GM19324 (cell line): ENCODE measurements around the gene AGPAT3.

Source experiments
- ATAC-seq: cut with Tn5 transposase; IDR thresholded peaks from one replicate; pipeline ENCODE4 v1.9.1; 2021; ENCODE audit warnings: mild to moderate bottlenecking, moderate library complexity; ENCODE audit not compliant: unreplicated experiment, low FRiP score

Gene AGPAT3

GRCh38 chr21:43919283-43919682 is 54.3 kb downstream of the AGPAT3 start:
- ATAC-seq = no peak

- ATAC-seq = no peak
Observed at GRCh38 chr21:43919871-43920801, 55.1 kb downstream of the AGPAT3 start.

- ATAC-seq = no peak
Observed at GRCh38 chr21:43921571-43921978, 56.6 kb downstream of the AGPAT3 start.

GRCh38 chr21:43921979-43922945 is 57.2 kb downstream of the AGPAT3 start:
- no peak for ATAC-seq

GRCh38 chr21:43922949-43923348 is 57.9 kb downstream of the AGPAT3 start:
- ATAC-seq = no peak

- ATAC-seq = no peak
Observed at GRCh38 chr21:43923391-43923790, 58.4 kb downstream of the AGPAT3 start.

GRCh38 chr21:43924421-43925095 is 59.5 kb downstream of the AGPAT3 start:
- no peak for ATAC-seq

- ATAC-seq = no peak
Observed at GRCh38 chr21:43925096-43925481, 60.1 kb downstream of the AGPAT3 start.

GRCh38 chr21:43925609-43926008 is 60.6 kb downstream of the AGPAT3 start:
- ATAC-seq = no peak

GRCh38 chr21:43926196-43926595 is 61.2 kb downstream of the AGPAT3 start:
- no peak for ATAC-seq

- ATAC-seq = no peak
Observed at GRCh38 chr21:43927591-43928221, 62.7 kb downstream of the AGPAT3 start.

GRCh38 chr21:43928222-43929125 is 63.5 kb downstream of the AGPAT3 start:
- no peak for ATAC-seq

GRCh38 chr21:43929217-43929971 is 64.4 kb downstream of the AGPAT3 start:
- no peak for ATAC-seq

GRCh38 chr21:43930074-43930847 is 65.2 kb downstream of the AGPAT3 start:
- no peak for ATAC-seq

- no peak for ATAC-seq
Observed at GRCh38 chr21:43930848-43931375, 65.9 kb downstream of the AGPAT3 start.

GRCh38 chr21:43931489-43931888 is 66.5 kb downstream of the AGPAT3 start:
- ATAC-seq = no peak

- ATAC-seq = no peak
Observed at GRCh38 chr21:43932005-43932404, 67.0 kb downstream of the AGPAT3 start.
